WTC11 (cell line): ENCODE results near the gene IFRD2. TPM values are rescaled to one million over a fixed set of nuclear protein-coding genes. Genes with fewer than 3 reads are reported as not detected.

Experiments used
- ATAC-seq: fragments of 200-7000 bp; cut with Tn5 transposase; 2 replicates; pipeline ENCODE4 v1.10.0; 2021; ENCODE audit warnings: mild to moderate bottlenecking, moderate library complexity
- CTCF ChIA-PET: fragments of 300-600 bp; sonication (Branson Sonifier 250); formaldehyde crosslinking; loops from one replicate; lab custom pipeline; 2021; ENCODE audit warnings: antibody characterized with exemption; lab: Charles Lee
- POLR2A ChIA-PET: fragments of 350-600 bp; sonication (Branson Sonifier 250); formaldehyde crosslinking; loops from one replicate; lab custom pipeline; 2021; ENCODE audit warnings: antibody characterized with exemption; lab: Charles Lee
- DNase-seq: peaks from one replicate; pipeline ENCODE4 v3.0.0; 2021; ENCODE audit warnings: low spot score
- H3K27ac Mint-ChIP-seq: 2 replicates; pipeline ENCODE4 v1.8.0; 2021; ENCODE audit warnings: mixed read lengths
- H3K27me3 Mint-ChIP-seq: 2 replicates; pipeline ENCODE4 v1.8.0; 2021; ENCODE audit warnings: low read depth, mild to moderate bottlenecking, moderate library complexity, mixed read lengths
- H3K36me3 Mint-ChIP-seq: 2 replicates; pipeline ENCODE4 v1.8.0; 2021; ENCODE audit warnings: mixed read lengths
- H3K4me1 Mint-ChIP-seq: 2 replicates; pipeline ENCODE4 v1.8.0; 2022; ENCODE audit warnings: mixed read lengths
- H3K4me3 Mint-ChIP-seq: 2 replicates; pipeline ENCODE4 v1.8.0; 2021; ENCODE audit warnings: mild to moderate bottlenecking, moderate library complexity, mixed read lengths
- H3K9me3 Mint-ChIP-seq: 2 replicates; pipeline ENCODE4 v1.8.0; 2021; ENCODE audit warnings: mixed read lengths
- ARID4B ChIP-seq: sonication (generic); formaldehyde crosslinking; IDR thresholded peaks from 2 replicates; pipeline ENCODE4 v1.8.0; 2023; ENCODE audit warnings: missing genetic modification reagents, mild to moderate bottlenecking, borderline replicate concordance
- CBFB ChIP-seq: sonication (generic); formaldehyde crosslinking; IDR thresholded peaks from 2 replicates; pipeline ENCODE4 v1.8.1; 2022; ENCODE audit warnings: mild to moderate bottlenecking, low read depth, missing genetic modification reagents
- CREB1 ChIP-seq: sonication (generic); formaldehyde crosslinking; IDR thresholded peaks from 2 replicates; pipeline ENCODE4 v1.8.0; 2023; ENCODE audit warnings: mild to moderate bottlenecking, missing genetic modification reagents
- CREM ChIP-seq: sonication (generic); formaldehyde crosslinking; IDR thresholded peaks from 2 replicates; pipeline ENCODE4 v1.8.1; 2022; ENCODE audit warnings: mild to moderate bottlenecking, missing genetic modification reagents, moderate library complexity
- ESRRA ChIP-seq: sonication (generic); formaldehyde crosslinking; IDR thresholded peaks from 2 replicates; pipeline ENCODE4 v1.8.1; 2022; ENCODE audit warnings: mild to moderate bottlenecking, missing genetic modification reagents, borderline replicate concordance
- ETV6 ChIP-seq: sonication (generic); formaldehyde crosslinking; IDR thresholded peaks from 2 replicates; pipeline ENCODE4 v1.8.1; 2022; ENCODE audit warnings: mild to moderate bottlenecking, missing genetic modification reagents
- FOXP4 ChIP-seq: sonication (generic); formaldehyde crosslinking; IDR thresholded peaks from 2 replicates; pipeline ENCODE4 v1.8.0; 2022; ENCODE audit warnings: mild to moderate bottlenecking, missing genetic modification reagents
- JUN ChIP-seq: sonication (generic); formaldehyde crosslinking; IDR thresholded peaks from 2 replicates; pipeline ENCODE4 v1.8.0; 2023; ENCODE audit warnings: mild to moderate bottlenecking, missing genetic modification reagents
- KAT7 ChIP-seq: sonication (generic); formaldehyde crosslinking; IDR thresholded peaks from 2 replicates; pipeline ENCODE4 v1.8.1; 2023; ENCODE audit warnings: missing genetic modification reagents, mild to moderate bottlenecking, borderline replicate concordance
- NR2C2 ChIP-seq: sonication (generic); formaldehyde crosslinking; IDR thresholded peaks from 2 replicates; pipeline ENCODE4 v1.8.0; 2022; ENCODE audit warnings: mild to moderate bottlenecking, missing genetic modification reagents
- NR3C1 ChIP-seq: sonication (generic); formaldehyde crosslinking; conservative IDR thresholded peaks from 2 replicates; pipeline ENCODE4 v1.8.1; 2023; ENCODE audit warnings: low read depth, mild to moderate bottlenecking, missing genetic modification reagents
- PRDM15 ChIP-seq: sonication (generic); formaldehyde crosslinking; IDR thresholded peaks from 2 replicates; pipeline ENCODE4 v1.8.0; 2022; ENCODE audit warnings: missing genetic modification reagents
- SP1 ChIP-seq: sonication (generic); formaldehyde crosslinking; conservative IDR thresholded peaks from 2 replicates; pipeline ENCODE4 v1.8.1; 2022; ENCODE audit warnings: missing genetic modification reagents
- ZBTB21 ChIP-seq: sonication (generic); formaldehyde crosslinking; IDR thresholded peaks from 2 replicates; pipeline ENCODE4 v1.8.1; 2023; ENCODE audit warnings: mild to moderate bottlenecking, missing genetic modification reagents, borderline replicate concordance
- total RNA-seq: library from RNA; stranded (reverse); gene quantifications from 3 replicates; pipeline ENCODE4 v1.2.3, GENCODE V29; 2021

Gene IFRD2
- total RNA-seq, 1 experiment from 2014 or later: 92.0 TPM

- ChIA-PET CTCF (interaction anchor here (0.8 to 5.5 kb wide), 16 partner anchors 14 to 131 kb away, joined by 3 to 95 read pairs (median 6); partner anchors contain the start of genes CYB561D2, GNAT1, HYAL1 and HYAL3), POLR2A (interaction anchor here (1.5 to 2.0 kb wide), 2 partner anchors 15 to 23 kb away, joined by 5 to 8 read pairs; partner anchors contain the start of genes HYAL3 and NAA80)
- H3K9me3 Mint-ChIP-seq: no peaks in the 10 kb centered on the region
- H3K27me3 Mint-ChIP-seq: no peaks in the 10 kb centered on the region
- H3K4me3 Mint-ChIP-seq: peak within 1 kb of the TSS; percentile 88
- H3K4me1 Mint-ChIP-seq: peaks cover 42% of the 10 kb centered on the region
- H3K36me3 Mint-ChIP-seq: peaks cover 28% of the 10 kb centered on the region
- DNase-seq: peak; percentile 65
- peak; percentile 6 for ATAC-seq
- H3K27ac Mint-ChIP-seq: peak within 1 kb of the TSS; percentile 97
- peak; percentile 64; the same call in 1 of the 2 replicates for TF ChIP-seq PRDM15 (CRISPR knock-in tag)
- TF ChIP-seq CREM: no peak
- TF ChIP-seq ZBTB21: peak; percentile 22; the same call in 1 of the 2 replicates
- no peak for TF ChIP-seq CREB1 (CRISPR knock-in tag)
- peak; percentile 70; the same call in 1 of the 2 replicates for TF ChIP-seq KAT7 (CRISPR knock-in tag)
- no peak for TF ChIP-seq JUN (CRISPR knock-in tag)
- TF ChIP-seq NR3C1 (CRISPR knock-in tag): no peak
- peak; percentile 78 for TF ChIP-seq FOXP4 (CRISPR knock-in tag)
- peak; percentile 85; the same call in 1 of the 2 replicates for TF ChIP-seq ETV6 (CRISPR knock-in tag)
- 0 out of 2 replicates have a peak, but pooled peaks have one; percentile 54 for TF ChIP-seq ESRRA (CRISPR knock-in tag)
- 0 out of 2 replicates have a peak, but pooled peaks have one; percentile 3 for TF ChIP-seq CBFB (CRISPR knock-in tag)
- TF ChIP-seq SP1 (CRISPR knock-in tag): 0 out of 2 replicates have a peak, but pooled peaks have one; percentile 43
- TF ChIP-seq ARID4B (CRISPR knock-in tag): no peak
- TF ChIP-seq NR2C2 (CRISPR knock-in tag): no peak
Observed at GRCh38 chr3:50322386-50323091, 30.3 kb upstream of the IFRD2 start, which contains the start of gene HYAL2. Gene HYAL2 (minus strand): TSS chr3:50322745. CDS start chr3:50320489, 2,256 bp downstream.
